Measurements from ENCODE around the gene ACVR2A.

ACVR2A gene

GRCh38 chr2:147860009-147860408 is 15.2 kb downstream of the ACVR2A start:
- no peak overlapping the region for H3K27ac ChIP-seq (ENCODE audit: low read length)
- H3K9me3 ChIP-seq (ENCODE audit: control insufficient read depth in 1 of 2, low read length in 2 of 2) = no peaks in the 10 kb centered on the region
- no peaks in the 10 kb centered on the region for H3K36me3 ChIP-seq (ENCODE audit: control insufficient read depth in 1 of 2, insufficient read depth in 2 of 2, low read length in 2 of 2)
- H3K4me1 ChIP-seq (ENCODE audit: control insufficient read depth in 1 of 2, insufficient read depth in 2 of 2, low read length in 2 of 2) = no peaks in the 10 kb centered on the region
- no peak overlapping the region for H3K4me3 ChIP-seq (ENCODE audit: low read depth in 1 of 2, low read length in 2 of 2)
- H3K27me3 ChIP-seq (ENCODE audit: low read depth, low read length) = no peaks in the 10 kb centered on the region

GRCh38 chr2:147862859-147863516 is 18.2 kb downstream of the ACVR2A start:
- Histone ChIP-seq H3K27ac (ENCODE audit: low read length) (no peak overlapping the region), H3K4me1 (ENCODE audit: control insufficient read depth in 1 of 2, insufficient read depth in 2 of 2, low read length in 2 of 2) (no peaks in the 10 kb centered on the region), H3K27me3 (ENCODE audit: low read depth, low read length) (no peaks in the 10 kb centered on the region), H3K4me3 (ENCODE audit: low read depth in 1 of 2, low read length in 2 of 2) (no peak overlapping the region), H3K36me3 (ENCODE audit: control insufficient read depth in 1 of 2, insufficient read depth in 2 of 2, low read length in 2 of 2) (no peaks in the 10 kb centered on the region), H3K9me3 (ENCODE audit: control insufficient read depth in 1 of 2, low read length in 2 of 2) (no peaks in the 10 kb centered on the region)

GRCh38 chr2:147863835-147864234 is 19.0 kb downstream of the ACVR2A start:
- H3K4me1 ChIP-seq (ENCODE audit: control insufficient read depth in 1 of 2, insufficient read depth in 2 of 2, low read length in 2 of 2) = no peaks in the 10 kb centered on the region
- no peak overlapping the region for H3K27ac ChIP-seq (ENCODE audit: low read length)
- H3K4me3 ChIP-seq (ENCODE audit: low read depth in 1 of 2, low read length in 2 of 2) = no peak overlapping the region
- H3K36me3 ChIP-seq (ENCODE audit: control insufficient read depth in 1 of 2, insufficient read depth in 2 of 2, low read length in 2 of 2) = no peaks in the 10 kb centered on the region
- no peaks in the 10 kb centered on the region for H3K27me3 ChIP-seq (ENCODE audit: low read depth, low read length)
- no peaks in the 10 kb centered on the region for H3K9me3 ChIP-seq (ENCODE audit: control insufficient read depth in 1 of 2, low read length in 2 of 2)

DNA sequence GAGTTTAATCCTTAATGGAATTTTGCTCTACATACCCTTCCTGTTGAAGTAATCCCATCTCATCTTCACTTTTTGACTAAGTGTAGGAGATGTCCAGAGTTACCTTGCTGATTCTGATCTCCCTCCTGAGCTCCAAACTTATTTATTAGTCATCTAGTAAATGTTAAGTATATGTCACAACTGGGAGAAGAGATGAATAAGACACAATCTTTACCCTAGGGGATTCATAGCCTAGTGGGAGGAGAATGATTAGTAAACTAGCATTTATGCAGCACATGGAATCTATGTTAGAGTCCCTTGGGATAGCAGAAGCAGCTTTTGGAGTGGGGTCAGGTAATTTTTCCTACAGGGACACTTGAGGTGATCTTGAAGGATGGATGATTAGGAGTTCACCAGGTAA is 20.7 kb downstream of the ACVR2A start:
- no peaks in the 10 kb centered on the region for H3K36me3 ChIP-seq (ENCODE audit: control insufficient read depth in 1 of 2, insufficient read depth in 2 of 2, low read length in 2 of 2)
- H3K4me3 ChIP-seq (ENCODE audit: low read depth in 1 of 2, low read length in 2 of 2) = no peak overlapping the region
- peaks cover 0 to 8% of the 10 kb centered on the region in 2 donors for H3K4me1 ChIP-seq (ENCODE audit: control insufficient read depth in 1 of 2, insufficient read depth in 2 of 2, low read length in 2 of 2)
- no peaks in the 10 kb centered on the region for H3K9me3 ChIP-seq (ENCODE audit: control insufficient read depth in 1 of 2, low read length in 2 of 2)
- H3K27ac ChIP-seq (ENCODE audit: low read length) = no peak overlapping the region
- H3K27me3 ChIP-seq (ENCODE audit: low read depth, low read length) = no peaks in the 10 kb centered on the region

GRCh38 chr2:147867050-147867449 is 22.2 kb downstream of the ACVR2A start:
- no peaks in the 10 kb centered on the region for H3K36me3 ChIP-seq (ENCODE audit: control insufficient read depth in 1 of 2, insufficient read depth in 2 of 2, low read length in 2 of 2)

GRCh38 chr2:147869934-147870333 is 25.1 kb downstream of the ACVR2A start:
- Histone ChIP-seq H3K9me3 (ENCODE audit: control insufficient read depth in 1 of 2, low read length in 2 of 2) (no peaks in the 10 kb centered on the region), H3K36me3 (ENCODE audit: control insufficient read depth in 1 of 2, insufficient read depth in 2 of 2, low read length in 2 of 2) (no peaks in the 10 kb centered on the region), H3K27ac (ENCODE audit: low read length) (no peak overlapping the region), H3K4me3 (ENCODE audit: low read depth in 1 of 2, low read length in 2 of 2) (no peak overlapping the region), H3K4me1 (ENCODE audit: control insufficient read depth in 1 of 2, insufficient read depth in 2 of 2, low read length in 2 of 2) (peaks cover 0 to 12% of the 10 kb centered on the region in 2 donors), H3K27me3 (ENCODE audit: low read depth, low read length) (no peaks in the 10 kb centered on the region)

More at GRCh38 chr2:147867050-147867449, 22.2 kb downstream of the ACVR2A start:
- H3K27ac ChIP-seq (ENCODE audit: low read length) = no peak overlapping the region
- H3K9me3 ChIP-seq (ENCODE audit: control insufficient read depth in 1 of 2, low read length in 2 of 2) = no peaks in the 10 kb centered on the region
- H3K27me3 ChIP-seq (ENCODE audit: low read depth, low read length) = no peaks in the 10 kb centered on the region
- H3K4me3 ChIP-seq (ENCODE audit: low read depth in 1 of 2, low read length in 2 of 2) = no peak overlapping the region
- H3K4me1 ChIP-seq (ENCODE audit: control insufficient read depth in 1 of 2, insufficient read depth in 2 of 2, low read length in 2 of 2) = peaks cover 0 to 8% of the 10 kb centered on the region in 2 donors

DNA sequence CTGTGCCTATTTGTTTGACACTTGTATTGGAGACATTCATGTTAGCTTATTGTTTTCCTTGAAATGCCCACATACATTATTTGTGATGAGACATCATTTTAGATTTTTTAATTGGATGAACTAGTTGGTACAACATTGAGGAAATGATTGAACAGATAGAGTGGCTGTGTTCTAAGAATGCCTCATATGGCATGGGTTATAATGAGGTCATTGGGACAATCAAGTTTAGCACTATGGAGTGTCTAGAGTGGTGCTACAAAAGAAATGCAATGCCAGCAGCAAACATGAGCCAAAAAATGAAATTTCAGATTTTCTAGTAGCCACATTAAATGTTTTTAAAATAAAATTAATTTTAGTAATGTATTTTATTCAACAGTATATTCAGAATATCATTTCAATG is 28.1 kb downstream of the ACVR2A start:
- H3K4me3 ChIP-seq (ENCODE audit: low read depth in 1 of 2, low read length in 2 of 2) = no peak overlapping the region
- H3K27me3 ChIP-seq (ENCODE audit: low read depth, low read length) = no peaks in the 10 kb centered on the region
- no peaks in the 10 kb centered on the region for H3K9me3 ChIP-seq (ENCODE audit: control insufficient read depth in 1 of 2, low read length in 2 of 2)
- H3K4me1 ChIP-seq (ENCODE audit: control insufficient read depth in 1 of 2, insufficient read depth in 2 of 2, low read length in 2 of 2) = peaks cover 0 to 35% of the 10 kb centered on the region in 2 donors
- H3K36me3 ChIP-seq (ENCODE audit: control insufficient read depth in 1 of 2, insufficient read depth in 2 of 2, low read length in 2 of 2) = no peaks in the 10 kb centered on the region
- no peak overlapping the region for H3K27ac ChIP-seq (ENCODE audit: low read length)

GRCh38 chr2:147873859-147874483 is 29.1 kb downstream of the ACVR2A start:
- Histone ChIP-seq H3K27me3 (ENCODE audit: low read depth, low read length) (no peaks in the 10 kb centered on the region), H3K36me3 (ENCODE audit: control insufficient read depth in 1 of 2, insufficient read depth in 2 of 2, low read length in 2 of 2) (no peaks in the 10 kb centered on the region), H3K27ac (ENCODE audit: low read length) (no peak overlapping the region), H3K4me3 (ENCODE audit: low read depth in 1 of 2, low read length in 2 of 2) (no peak overlapping the region), H3K9me3 (ENCODE audit: control insufficient read depth in 1 of 2, low read length in 2 of 2) (no peaks in the 10 kb centered on the region), H3K4me1 (ENCODE audit: control insufficient read depth in 1 of 2, insufficient read depth in 2 of 2, low read length in 2 of 2) (peaks cover 0 to 38% of the 10 kb centered on the region in 2 donors)

GRCh38 chr2:147879846-147880245 is 35.0 kb downstream of the ACVR2A start:
- Histone ChIP-seq H3K36me3 (ENCODE audit: control insufficient read depth in 1 of 2, insufficient read depth in 2 of 2, low read length in 2 of 2) (no peaks in the 10 kb centered on the region), H3K27me3 (ENCODE audit: low read depth, low read length) (no peaks in the 10 kb centered on the region), H3K27ac (ENCODE audit: low read length) (no peak overlapping the region), H3K9me3 (ENCODE audit: control insufficient read depth in 1 of 2, low read length in 2 of 2) (no peaks in the 10 kb centered on the region), H3K4me3 (ENCODE audit: low read depth in 1 of 2, low read length in 2 of 2) (no peak overlapping the region), H3K4me1 (ENCODE audit: control insufficient read depth in 1 of 2, insufficient read depth in 2 of 2, low read length in 2 of 2) (peaks cover 0 to 48% of the 10 kb centered on the region in 2 donors)

DNA sequence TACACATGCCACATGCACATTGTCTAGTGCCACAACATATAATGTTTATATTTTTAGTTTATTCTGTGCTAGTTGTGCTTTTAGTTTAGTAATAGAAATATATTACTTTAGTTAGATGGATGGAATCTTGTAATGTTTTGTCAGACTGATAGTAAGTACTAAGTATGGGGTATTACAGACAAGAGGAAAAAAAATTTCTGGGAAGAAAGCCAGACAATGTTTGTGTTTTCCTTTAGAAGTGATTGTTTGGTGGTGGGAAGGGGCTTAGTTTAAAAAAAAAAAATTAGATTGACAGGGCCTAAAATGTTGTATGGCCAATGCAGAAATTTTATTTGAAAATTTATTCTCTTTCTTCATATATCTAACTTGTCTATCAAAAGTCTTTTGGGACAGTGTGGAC is 37.8 kb downstream of the ACVR2A start:
- no peak overlapping the region for H3K27ac ChIP-seq (ENCODE audit: low read length)
- no peak overlapping the region for H3K4me3 ChIP-seq (ENCODE audit: low read depth in 1 of 2, low read length in 2 of 2)
- no peaks in the 10 kb centered on the region for H3K9me3 ChIP-seq (ENCODE audit: control insufficient read depth in 1 of 2, low read length in 2 of 2)
- no peaks in the 10 kb centered on the region for H3K27me3 ChIP-seq (ENCODE audit: low read depth, low read length)
- H3K4me1 ChIP-seq (ENCODE audit: control insufficient read depth in 1 of 2, insufficient read depth in 2 of 2, low read length in 2 of 2) = peaks cover 0 to 28% of the 10 kb centered on the region in 2 donors
- H3K36me3 ChIP-seq (ENCODE audit: control insufficient read depth in 1 of 2, insufficient read depth in 2 of 2, low read length in 2 of 2) = no peaks in the 10 kb centered on the region

DNA sequence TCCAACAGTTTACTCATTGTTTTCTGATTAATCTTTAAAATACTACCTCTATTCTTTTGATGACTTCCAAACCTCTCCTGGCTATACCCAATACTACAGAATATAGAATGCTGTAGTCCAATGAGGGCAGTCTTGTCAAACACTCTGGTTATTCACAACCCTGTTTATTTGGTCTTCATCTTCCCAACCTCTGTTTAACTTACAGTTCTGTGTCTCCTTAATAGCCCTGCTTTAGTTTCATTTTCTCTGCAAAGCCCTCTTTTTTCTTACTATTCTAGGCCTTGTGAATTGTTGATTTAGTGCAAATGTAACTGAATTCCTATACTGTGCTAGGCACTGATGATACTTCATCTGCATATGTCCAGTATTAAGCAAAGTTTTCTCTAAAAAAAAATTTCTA is 40.0 kb downstream of the ACVR2A start:
- no peak overlapping the region for H3K27ac ChIP-seq (ENCODE audit: low read length)
- H3K4me1 ChIP-seq (ENCODE audit: control insufficient read depth in 1 of 2, insufficient read depth in 2 of 2, low read length in 2 of 2) = peaks cover 0 to 32% of the 10 kb centered on the region in 2 donors
- no peaks in the 10 kb centered on the region for H3K27me3 ChIP-seq (ENCODE audit: low read depth, low read length)

DNA sequence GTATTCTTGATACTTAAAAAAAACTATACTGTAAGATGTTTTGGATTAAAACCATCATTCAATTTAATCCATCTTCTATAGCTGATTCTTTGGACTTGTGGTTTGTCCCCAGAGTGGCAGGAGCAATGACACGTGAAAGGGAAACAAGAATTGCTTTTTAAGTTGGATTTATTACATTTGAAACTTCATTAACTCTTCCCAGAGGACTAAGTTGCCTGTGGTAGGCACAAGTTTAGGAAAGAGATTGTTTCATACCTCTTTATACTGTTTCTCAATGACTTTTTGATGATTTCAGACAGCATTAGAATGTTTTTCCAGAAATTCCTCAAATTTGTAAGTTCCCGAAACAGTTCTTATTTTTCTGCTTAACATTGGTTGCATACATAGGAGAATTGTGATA is 41.3 kb downstream of the ACVR2A start:
- no peaks in the 10 kb centered on the region for H3K36me3 ChIP-seq (ENCODE audit: control insufficient read depth in 1 of 2, insufficient read depth in 2 of 2, low read length in 2 of 2)
- no peaks in the 10 kb centered on the region for H3K27me3 ChIP-seq (ENCODE audit: low read depth, low read length)
- no peak overlapping the region for H3K27ac ChIP-seq (ENCODE audit: low read length)
- H3K4me1 ChIP-seq (ENCODE audit: control insufficient read depth in 1 of 2, insufficient read depth in 2 of 2, low read length in 2 of 2) = peaks cover 0 to 21% of the 10 kb centered on the region in 2 donors
- no peak overlapping the region for H3K4me3 ChIP-seq (ENCODE audit: low read depth in 1 of 2, low read length in 2 of 2)
- H3K9me3 ChIP-seq (ENCODE audit: control insufficient read depth in 1 of 2, low read length in 2 of 2) = no peaks in the 10 kb centered on the region

More for the DNA sequence above, 40.0 kb downstream of the ACVR2A start:
- Histone ChIP-seq H3K36me3 (ENCODE audit: control insufficient read depth in 1 of 2, insufficient read depth in 2 of 2, low read length in 2 of 2) (no peaks in the 10 kb centered on the region), H3K9me3 (ENCODE audit: control insufficient read depth in 1 of 2, low read length in 2 of 2) (no peaks in the 10 kb centered on the region), H3K4me3 (ENCODE audit: low read depth in 1 of 2, low read length in 2 of 2) (peak overlapping the region in 1 of 2 donors; percentile 9)
